DOHH2 (cell line): ENCODE measurements around the gene SKOR1.

Experiments
- H3F3A ChIP-seq: fragments of 200-600 bp; sonication (generic), shearing (Covaris generic); 2 replicates; pipeline ENCODE4 v1.6.0; 2016; ENCODE audit warnings: antibody characterized with exemption, mild to moderate bottlenecking; ENCODE audit not compliant: control insufficient read depth, insufficient read depth
- H3K27ac ChIP-seq: fragments of 200-600 bp; sonication (generic); 2 replicates; pipeline ENCODE4 v1.5.1; 2014; ENCODE audit warnings: low read depth, mild to moderate bottlenecking, low read length, moderate library complexity
- H3K27me3 ChIP-seq: fragments of 200-600 bp; sonication (generic); 2 replicates; pipeline ENCODE4 v1.6.1; 2014; ENCODE audit warnings: mild to moderate bottlenecking, low read length, mixed read lengths; ENCODE audit not compliant: control insufficient read depth
- H3K36me3 ChIP-seq: fragments of 200-600 bp; sonication (generic); 2 replicates; pipeline ENCODE4 v1.6.1; 2014; ENCODE audit warnings: mild to moderate bottlenecking, low read length, moderate library complexity, mixed read lengths; ENCODE audit not compliant: control insufficient read depth
- H3K4me1 ChIP-seq: fragments of 200-600 bp; sonication (generic); 2 replicates; pipeline ENCODE4 v1.6.1; 2014; ENCODE audit warnings: mild to moderate bottlenecking, low read length, mixed read lengths; ENCODE audit not compliant: control insufficient read depth
- H3K4me2 ChIP-seq: fragments of 200-600 bp; sonication (generic); 2 replicates; pipeline ENCODE4 v1.6.0; 2014; ENCODE audit warnings: mild to moderate bottlenecking, low read length, moderate library complexity
- H3K4me3 ChIP-seq: fragments of 200-600 bp; sonication (generic); 2 replicates; pipeline ENCODE4 v1.5.1; 2014; ENCODE audit warnings: mild to moderate bottlenecking, low read length, mixed read lengths
- H3K79me2 ChIP-seq: fragments of 200-600 bp; sonication (generic); 2 replicates; pipeline ENCODE4 v1.6.1; 2014; ENCODE audit warnings: mild to moderate bottlenecking, low read length, mixed read lengths; ENCODE audit not compliant: control insufficient read depth
- H3K9me2 ChIP-seq: fragments of 200-600 bp; sonication (generic); replicated peaks from 2 replicates; pipeline ENCODE4 v1.6.1; 2014; ENCODE audit warnings: mild to moderate bottlenecking, low read length, mixed read lengths; ENCODE audit not compliant: control insufficient read depth
- H3K9me3 ChIP-seq: fragments of 200-600 bp; sonication (generic); 2 replicates; pipeline ENCODE4 v1.6.1; 2014; ENCODE audit warnings: antibody characterized with exemption, low read length, mixed read lengths; ENCODE audit not compliant: control insufficient read depth, insufficient read depth
- H4K20me1 ChIP-seq: fragments of 200-600 bp; sonication (generic); 2 replicates; pipeline ENCODE4 v1.6.0; 2014; ENCODE audit warnings: low read depth, mild to moderate bottlenecking, antibody characterized with exemption, low read length, moderate library complexity; ENCODE audit not compliant: control insufficient read depth, insufficient read depth
- EZH2phosphoT487 ChIP-seq: fragments of 200-600 bp; sonication (generic); IDR thresholded peaks from 2 replicates; pipeline ENCODE4 v1.6.1; 2017; ENCODE audit warnings: borderline replicate concordance, mild to moderate bottlenecking, antibody characterized with exemption, low read length, moderate library complexity, mixed read lengths
- TF ChIP-seq, protein P1 (sequence below): fragments of 200-600 bp; sonication (generic); IDR thresholded peaks from one replicate; pipeline ENCODE4 v1.5.1; 2014; ENCODE audit warnings: antibody characterized with exemption, mild to moderate bottlenecking, low read depth, low read length; ENCODE audit not compliant: poor library complexity, severe bottlenecking

SKOR1 gene

DNA sequence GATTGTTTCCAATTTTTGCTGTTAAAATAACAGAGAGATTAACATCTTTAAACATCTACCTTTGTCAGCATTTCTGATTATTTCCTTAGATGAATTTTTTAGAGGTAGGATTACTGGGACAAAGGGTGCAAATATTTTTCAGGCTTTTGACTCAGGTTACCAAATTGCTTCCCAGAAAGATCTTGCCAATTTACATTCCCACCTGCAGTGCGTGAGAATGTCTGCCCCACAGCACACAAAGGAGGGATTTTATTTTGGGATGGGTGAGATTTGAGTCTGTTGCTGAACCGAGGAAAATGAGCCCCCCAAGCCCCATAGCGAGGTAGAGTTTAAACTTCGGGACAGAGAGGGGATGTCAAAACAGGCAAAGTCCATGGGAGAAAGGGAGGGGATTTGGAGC lies 40.5 kb downstream of the SKOR1 start:
- H3K79me2 ChIP-seq: no peaks in the 10 kb centered on the region
- no peaks in the 10 kb centered on the region for H3K9me2 ChIP-seq
- no peaks in the 10 kb centered on the region for H3K36me3 ChIP-seq
- peaks cover 9% of the 10 kb centered on the region; the same call in 1 of the 2 replicates for H3K9me3 ChIP-seq
- H3K27ac ChIP-seq: no peak overlapping the region
- H3K4me3 ChIP-seq: no peak overlapping the region
- no peaks in the 10 kb centered on the region for H4K20me1 ChIP-seq
- H3K4me1 ChIP-seq: peaks cover 20% of the 10 kb centered on the region
- H3K27me3 ChIP-seq: 0 out of 2 replicates have a peak, but pooled peaks cover 3% of the 10 kb centered on the region
- no peak overlapping the region for H3K4me2 ChIP-seq
- H3F3A ChIP-seq: 0 out of 2 replicates have a peak, but pooled peaks cover 4% of the 10 kb centered on the region
- TF ChIP-seq EZH2phosphoT487: no peak
- TF ChIP-seq, protein P1, sequence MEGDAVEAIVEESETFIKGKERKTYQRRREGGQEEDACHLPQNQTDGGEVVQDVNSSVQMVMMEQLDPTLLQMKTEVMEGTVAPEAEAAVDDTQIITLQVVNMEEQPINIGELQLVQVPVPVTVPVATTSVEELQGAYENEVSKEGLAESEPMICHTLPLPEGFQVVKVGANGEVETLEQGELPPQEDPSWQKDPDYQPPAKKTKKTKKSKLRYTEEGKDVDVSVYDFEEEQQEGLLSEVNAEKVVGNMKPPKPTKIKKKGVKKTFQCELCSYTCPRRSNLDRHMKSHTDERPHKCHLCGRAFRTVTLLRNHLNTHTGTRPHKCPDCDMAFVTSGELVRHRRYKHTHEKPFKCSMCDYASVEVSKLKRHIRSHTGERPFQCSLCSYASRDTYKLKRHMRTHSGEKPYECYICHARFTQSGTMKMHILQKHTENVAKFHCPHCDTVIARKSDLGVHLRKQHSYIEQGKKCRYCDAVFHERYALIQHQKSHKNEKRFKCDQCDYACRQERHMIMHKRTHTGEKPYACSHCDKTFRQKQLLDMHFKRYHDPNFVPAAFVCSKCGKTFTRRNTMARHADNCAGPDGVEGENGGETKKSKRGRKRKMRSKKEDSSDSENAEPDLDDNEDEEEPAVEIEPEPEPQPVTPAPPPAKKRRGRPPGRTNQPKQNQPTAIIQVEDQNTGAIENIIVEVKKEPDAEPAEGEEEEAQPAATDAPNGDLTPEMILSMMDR: no peak

DNA sequence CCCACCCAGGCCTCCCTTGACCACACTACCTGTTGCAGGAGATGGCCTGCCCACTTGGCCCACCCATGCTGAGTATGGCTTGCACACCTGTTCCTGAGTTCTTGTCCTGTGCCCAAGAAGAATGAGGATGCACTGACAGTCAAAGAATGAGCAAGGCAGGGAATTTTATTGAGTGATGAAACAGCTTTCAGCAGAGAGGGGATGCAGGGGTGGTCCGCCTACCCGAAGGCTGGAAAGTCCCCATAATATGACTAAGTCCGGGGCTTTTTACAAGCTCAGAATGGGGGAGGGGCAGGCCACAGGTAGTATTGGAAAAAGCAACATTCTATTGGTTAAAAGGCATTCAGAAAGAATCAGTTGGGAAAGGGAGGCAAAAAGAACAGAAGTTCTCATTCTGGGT lies 44.4 kb downstream of the SKOR1 start:
- no peak overlapping the region for H3K27ac ChIP-seq
- peaks cover 9% of the 10 kb centered on the region for H3K9me3 ChIP-seq
- H3K4me1 ChIP-seq: no peaks in the 10 kb centered on the region
- no peak for TF ChIP-seq EZH2phosphoT487
- TF ChIP-seq, protein P1: no peak
- no peaks in the 10 kb centered on the region for H3F3A ChIP-seq
- no peak overlapping the region for H3K4me2 ChIP-seq
- no peak overlapping the region for H3K4me3 ChIP-seq
- H3K9me2 ChIP-seq: no peaks in the 10 kb centered on the region
- no peaks in the 10 kb centered on the region for H4K20me1 ChIP-seq
- H3K79me2 ChIP-seq: no peaks in the 10 kb centered on the region
- H3K27me3 ChIP-seq: peaks cover 12% of the 10 kb centered on the region
- no peaks in the 10 kb centered on the region for H3K36me3 ChIP-seq

DNA sequence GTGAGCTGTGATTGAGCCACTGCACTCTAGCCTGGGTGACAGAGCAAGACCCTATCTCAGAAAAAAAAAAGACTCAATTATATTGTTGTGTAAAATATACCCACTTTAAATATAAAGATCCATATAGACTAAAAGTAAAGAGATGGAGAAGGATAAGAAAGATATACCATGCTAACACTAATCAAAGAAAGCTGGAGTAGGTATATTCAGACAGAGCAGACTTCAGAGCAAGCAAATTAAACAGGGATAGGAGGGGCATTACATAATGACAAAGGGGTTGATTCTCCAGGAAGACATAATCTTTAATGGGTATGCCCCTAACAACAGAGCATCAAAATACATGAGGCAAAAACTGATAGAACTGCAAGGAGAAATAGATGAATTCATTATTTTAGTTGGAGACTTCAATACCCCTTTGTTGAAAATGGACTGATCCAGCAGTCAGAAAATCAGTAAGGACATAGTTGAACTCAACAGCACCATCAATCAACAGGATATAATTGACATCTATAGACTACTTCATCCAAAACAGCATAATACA lies 45.6 kb downstream of the SKOR1 start:
- Histone ChIP-seq H3K9me2 (no peaks in the 10 kb centered on the region), H3K4me2 (no peak overlapping the region), H3K79me2 (no peaks in the 10 kb centered on the region), H3F3A (no peaks in the 10 kb centered on the region), H3K4me3 (no peak overlapping the region), H3K27ac (no peak overlapping the region), H3K27me3 (peaks cover 10% of the 10 kb centered on the region), H3K9me3 (peaks cover 9% of the 10 kb centered on the region), H3K36me3 (no peaks in the 10 kb centered on the region), H4K20me1 (no peaks in the 10 kb centered on the region), H3K4me1 (no peaks in the 10 kb centered on the region)
- TF ChIP-seq, protein P1: no peak
- no peak for TF ChIP-seq EZH2phosphoT487
